ENCODE measurements around the gene LGALSL.

DNA sequence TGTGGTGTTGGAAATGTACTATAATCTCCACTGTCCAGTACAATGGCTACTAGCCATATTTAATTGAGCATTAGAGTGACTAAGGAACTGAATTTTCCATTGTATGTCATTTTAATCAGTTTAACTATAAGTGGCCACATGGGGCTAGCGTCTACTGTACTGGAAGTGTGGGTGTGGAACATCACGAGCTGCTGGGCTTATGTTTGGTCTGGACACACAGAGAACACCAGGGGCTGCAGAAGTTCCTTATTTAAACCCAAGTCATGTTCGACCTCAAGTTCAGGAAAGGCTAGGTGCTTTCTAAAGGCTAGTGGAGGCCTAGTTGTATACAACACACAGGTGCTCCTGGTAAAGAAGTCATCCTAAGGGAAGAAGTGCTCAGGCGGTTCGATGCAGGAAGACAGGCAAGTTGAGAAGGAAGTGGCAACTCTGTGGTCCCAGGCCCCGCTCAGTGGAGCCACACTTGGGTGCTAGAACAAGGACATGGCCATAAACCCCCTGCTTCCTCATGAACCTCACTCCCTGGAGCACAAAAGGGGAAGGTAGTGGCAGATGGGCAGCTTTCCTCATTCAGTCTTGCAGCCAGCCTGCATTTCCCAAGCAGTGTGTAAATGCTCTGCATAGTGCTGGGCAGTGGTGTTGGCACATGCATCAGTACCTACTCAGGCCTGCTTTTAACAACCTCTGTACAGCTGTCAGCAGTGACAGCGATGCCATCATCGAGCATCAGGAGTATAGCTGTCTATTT is 13.3 kb downstream of the LGALSL start:
- TF ChIP-seq, protein P1, sequence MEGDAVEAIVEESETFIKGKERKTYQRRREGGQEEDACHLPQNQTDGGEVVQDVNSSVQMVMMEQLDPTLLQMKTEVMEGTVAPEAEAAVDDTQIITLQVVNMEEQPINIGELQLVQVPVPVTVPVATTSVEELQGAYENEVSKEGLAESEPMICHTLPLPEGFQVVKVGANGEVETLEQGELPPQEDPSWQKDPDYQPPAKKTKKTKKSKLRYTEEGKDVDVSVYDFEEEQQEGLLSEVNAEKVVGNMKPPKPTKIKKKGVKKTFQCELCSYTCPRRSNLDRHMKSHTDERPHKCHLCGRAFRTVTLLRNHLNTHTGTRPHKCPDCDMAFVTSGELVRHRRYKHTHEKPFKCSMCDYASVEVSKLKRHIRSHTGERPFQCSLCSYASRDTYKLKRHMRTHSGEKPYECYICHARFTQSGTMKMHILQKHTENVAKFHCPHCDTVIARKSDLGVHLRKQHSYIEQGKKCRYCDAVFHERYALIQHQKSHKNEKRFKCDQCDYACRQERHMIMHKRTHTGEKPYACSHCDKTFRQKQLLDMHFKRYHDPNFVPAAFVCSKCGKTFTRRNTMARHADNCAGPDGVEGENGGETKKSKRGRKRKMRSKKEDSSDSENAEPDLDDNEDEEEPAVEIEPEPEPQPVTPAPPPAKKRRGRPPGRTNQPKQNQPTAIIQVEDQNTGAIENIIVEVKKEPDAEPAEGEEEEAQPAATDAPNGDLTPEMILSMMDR (conservative IDR thresholded peaks at IDR 0.05) = no peak
- no peak for TF ChIP-seq ZFX (IDR thresholded peaks at IDR 0.05)

Data from C4-2B (cell line).